GM10266 (cell line): ENCODE measurements around the gene CADPS.

ENCODE experiments used
- DNase-seq: peaks from one replicate; pipeline ENCODE4 v3.0.0; 2012; ENCODE audit errors: extremely low spot score
- TF ChIP-seq, protein P1 (sequence below): IDR thresholded peaks from 2 replicates; pipeline ENCODE4 v1.5.1; 2012; ENCODE audit warnings: mild to moderate bottlenecking, low read depth; ENCODE audit not compliant: control insufficient read depth, insufficient read depth; ENCODE audit errors: missing control alignments

The CADPS gene

GRCh38 chr3:62368290-62368704, 506.9 kb downstream of the CADPS start:
- DNase-seq: no peak
- TF ChIP-seq, protein P1, sequence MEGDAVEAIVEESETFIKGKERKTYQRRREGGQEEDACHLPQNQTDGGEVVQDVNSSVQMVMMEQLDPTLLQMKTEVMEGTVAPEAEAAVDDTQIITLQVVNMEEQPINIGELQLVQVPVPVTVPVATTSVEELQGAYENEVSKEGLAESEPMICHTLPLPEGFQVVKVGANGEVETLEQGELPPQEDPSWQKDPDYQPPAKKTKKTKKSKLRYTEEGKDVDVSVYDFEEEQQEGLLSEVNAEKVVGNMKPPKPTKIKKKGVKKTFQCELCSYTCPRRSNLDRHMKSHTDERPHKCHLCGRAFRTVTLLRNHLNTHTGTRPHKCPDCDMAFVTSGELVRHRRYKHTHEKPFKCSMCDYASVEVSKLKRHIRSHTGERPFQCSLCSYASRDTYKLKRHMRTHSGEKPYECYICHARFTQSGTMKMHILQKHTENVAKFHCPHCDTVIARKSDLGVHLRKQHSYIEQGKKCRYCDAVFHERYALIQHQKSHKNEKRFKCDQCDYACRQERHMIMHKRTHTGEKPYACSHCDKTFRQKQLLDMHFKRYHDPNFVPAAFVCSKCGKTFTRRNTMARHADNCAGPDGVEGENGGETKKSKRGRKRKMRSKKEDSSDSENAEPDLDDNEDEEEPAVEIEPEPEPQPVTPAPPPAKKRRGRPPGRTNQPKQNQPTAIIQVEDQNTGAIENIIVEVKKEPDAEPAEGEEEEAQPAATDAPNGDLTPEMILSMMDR: no peak

- DNase-seq: no peak
- TF ChIP-seq, protein P1: no peak
Measured at GRCh38 chr3:62367763-62368195, 507.4 kb downstream of the CADPS start.

DNA sequence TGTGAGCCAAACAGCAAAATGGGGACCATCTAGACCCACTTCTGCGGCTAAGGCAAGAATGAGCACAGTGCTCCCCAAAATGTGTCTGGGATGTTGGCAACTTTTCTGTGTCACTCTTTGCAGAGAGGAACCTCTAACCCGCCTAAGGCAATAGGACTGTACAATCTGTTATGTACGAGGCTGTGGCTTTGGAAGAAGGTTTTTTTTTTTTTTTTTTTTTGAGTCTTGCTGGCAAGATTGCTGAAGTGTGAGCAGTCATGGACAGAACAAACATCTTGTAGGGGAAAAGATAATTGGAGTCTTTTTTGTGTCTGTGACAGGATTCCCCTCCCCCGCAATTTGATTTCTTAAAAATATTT, 509.1 kb downstream of the CADPS start:
- no peak for DNase-seq
- TF ChIP-seq, protein P1: no peak

DNA sequence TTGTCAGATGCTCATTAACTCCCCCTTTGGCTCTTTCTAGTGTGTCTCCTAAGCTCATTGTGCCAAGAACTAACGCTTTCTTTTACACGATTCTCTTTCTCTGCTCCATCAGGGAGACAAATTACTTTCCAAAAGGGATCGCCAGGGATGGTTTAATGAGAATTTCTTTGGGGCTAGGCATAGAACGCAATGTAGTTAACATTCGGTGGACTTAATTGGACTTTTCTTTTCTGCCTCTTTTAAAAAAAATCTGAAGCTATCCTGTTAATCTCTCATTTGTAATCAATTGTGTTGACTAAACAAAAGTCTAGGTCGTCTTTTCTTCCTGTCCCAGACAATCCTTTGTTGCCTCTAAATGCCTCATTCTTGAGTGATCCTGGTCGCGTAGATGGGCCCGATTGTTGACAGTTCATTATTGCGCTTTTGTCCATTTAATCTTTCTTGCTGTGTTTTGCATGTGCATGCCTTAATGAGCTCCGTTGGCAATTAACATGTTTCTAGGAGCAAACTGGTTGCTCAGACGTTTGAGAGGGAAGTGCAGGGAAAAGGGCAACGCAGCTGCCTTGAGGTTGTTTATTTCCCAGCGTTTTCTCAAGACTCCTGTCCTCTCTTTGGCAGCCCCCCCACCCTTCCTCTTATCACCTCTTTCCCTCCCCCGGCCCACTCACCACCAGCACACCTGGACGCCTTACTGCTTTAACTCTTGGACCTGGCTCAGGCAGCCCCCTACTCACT, 509.7 kb downstream of the CADPS start:
- no peak for DNase-seq

DNA sequence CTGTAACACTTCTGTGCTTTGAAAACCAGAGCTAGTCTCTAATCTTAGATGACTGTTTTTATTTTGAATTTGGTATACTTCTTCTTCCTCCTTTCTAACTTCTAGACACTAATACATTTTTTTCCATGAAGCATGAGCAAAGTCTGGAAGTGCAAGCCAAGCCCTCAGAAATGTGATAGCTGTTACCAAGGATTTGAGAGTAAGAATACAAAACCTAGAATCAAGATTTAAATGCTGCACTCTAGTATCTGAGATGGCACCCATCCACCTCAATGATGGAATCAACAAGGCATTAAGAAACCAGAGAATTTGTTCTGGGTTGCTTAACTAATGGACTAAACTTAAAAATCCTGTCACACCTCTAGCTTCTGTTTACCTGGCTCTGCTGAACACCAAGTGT, 511.0 kb downstream of the CADPS start:
- no peak for DNase-seq
- TF ChIP-seq, protein P1: no peak

More for the DNA sequence above, 509.7 kb downstream of the CADPS start:
- TF ChIP-seq, protein P1: no peak

- TF ChIP-seq, protein P1: no peak
- no peak for DNase-seq
Measured at GRCh38 chr3:62363275-62363674, 511.9 kb downstream of the CADPS start.

GRCh38 chr3:62361824-62362223, 513.4 kb downstream of the CADPS start:
- no peak for DNase-seq
- TF ChIP-seq, protein P1: no peak
